Large intestine (tissue), 3 donors: Measurements from ENCODE around the gene TMC7. TPM values are rescaled to one million over a fixed set of nuclear protein-coding genes. Genes with fewer than 3 reads are reported as not detected.
A peak's percentile ranks its signal among the peaks of the same experiment; 100 is the strongest.
"Not testable (repeated sequence)": the region's sequence is repeated elsewhere in the genome, so short reads cannot be mapped to it uniquely, and the experiment has no call there.

Experiments
- DNase-seq, 2 donors: peaks; one replicate each; pipeline versions ENCODE4 v3.0.0 to v3.0.0-alpha.2; 2013
- H3K27ac ChIP-seq: one replicate; pipeline ENCODE4 v1.5.1; 2013; ENCODE audit warnings: low read length
- H3K27me3 ChIP-seq: 2 replicates; pipeline ENCODE4 v1.6.1; 2013; ENCODE audit warnings: low read length; ENCODE audit not compliant: control insufficient read depth, insufficient read depth
- H3K36me3 ChIP-seq: 2 replicates; pipeline ENCODE4 v1.6.1; 2013; ENCODE audit warnings: low read length; ENCODE audit not compliant: control insufficient read depth, insufficient read depth
- H3K4me1 ChIP-seq: one replicate; pipeline ENCODE4 v1.6.1; 2013; ENCODE audit warnings: low read length; ENCODE audit not compliant: control insufficient read depth, insufficient read depth
- H3K4me3 ChIP-seq: one replicate; pipeline ENCODE4 v1.5.1; 2013; ENCODE audit warnings: low read length
- H3K9me3 ChIP-seq: one replicate; pipeline ENCODE4 v1.6.1; 2013; ENCODE audit warnings: mild to moderate bottlenecking, low read depth, low read length, moderate library complexity; ENCODE audit not compliant: control insufficient read depth
- WGBS: methylation state at CpG from one replicate; pipeline ENCODE4 v1.1.5; 2013; ENCODE audit warnings: low lambda C conversion rate; ENCODE audit not compliant: insufficient coverage; 5-methylcytosine and 5-hydroxymethylcytosine counted together
- polyA plus RNA-seq: library from polyadenylated mRNA; unstranded; fragments of 120-200 nt; gene quantifications from one replicate; pipeline ENCODE4 v1.2.1, GENCODE V29; 2013

The TMC7 gene
- polyA plus RNA-seq, 1 donor: 7.7 TPM

GRCh38 chr16:18950469-18951185 is 33.1 kb upstream of the TMC7 start:
- no peak for DNase-seq
- WGBS: 100% methylated on average over 2 of the region's 11 CpGs
- no peak overlapping the region for H3K27ac ChIP-seq

GRCh38 chr16:18953547-18953946 is 30.2 kb upstream of the TMC7 start:
- Histone ChIP-seq H3K4me1 (no peaks in the 10 kb centered on the region), H3K27ac (no peak overlapping the region), H3K27me3 (no peaks in the 10 kb centered on the region), H3K4me3 (no peak overlapping the region), H3K36me3 (no peaks in the 10 kb centered on the region), H3K9me3 (no peaks in the 10 kb centered on the region)
- DNase-seq: no peak

More at GRCh38 chr16:18950469-18951185, 33.1 kb upstream of the TMC7 start:
- Histone ChIP-seq H3K27me3 (no peaks in the 10 kb centered on the region), H3K4me1 (no peaks in the 10 kb centered on the region), H3K36me3 (no peaks in the 10 kb centered on the region), H3K4me3 (no peak overlapping the region), H3K9me3 (no peaks in the 10 kb centered on the region)

- peak overlapping the region; percentile 6 for H3K4me3 ChIP-seq
- not testable (repeated sequence) for H3K36me3 ChIP-seq, H3K27me3 ChIP-seq, H3K4me1 ChIP-seq, H3K9me3 ChIP-seq, H3K27ac ChIP-seq, DNase-seq
- WGBS: 50% methylated on average over 2 of the region's 21 CpGs
Observed at GRCh38 chr16:18955874-18956580, 27.7 kb upstream of the TMC7 start.

DNA sequence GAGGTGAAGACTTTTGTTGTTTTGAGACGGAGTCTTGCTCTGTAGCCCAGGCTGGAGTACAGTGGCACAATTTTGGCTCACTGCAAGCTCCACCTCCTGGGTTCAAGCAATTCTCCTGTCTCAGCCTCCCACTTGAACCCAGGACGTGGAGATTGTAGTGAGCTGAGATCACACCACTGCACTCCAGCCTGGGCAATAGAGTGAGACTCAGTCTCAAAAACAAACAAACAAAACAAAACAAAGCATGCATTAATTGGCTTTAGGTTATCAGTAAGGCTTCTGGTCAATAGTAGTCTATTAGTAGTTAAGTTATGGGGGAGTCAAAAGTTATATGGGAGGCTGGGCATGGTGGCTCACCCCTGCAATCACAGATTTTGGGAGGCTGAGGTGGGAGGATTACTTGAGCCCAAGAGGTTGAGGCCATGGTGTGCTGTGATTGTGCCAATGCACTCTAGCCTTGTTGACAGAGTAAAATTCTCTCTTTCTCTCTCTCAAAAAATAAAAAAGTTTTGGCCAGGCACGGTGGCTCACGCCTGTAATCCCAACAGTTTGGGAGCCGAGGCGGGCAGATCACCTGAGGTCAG is 27.0 kb upstream of the TMC7 start:
- H3K4me3 ChIP-seq, H3K36me3 ChIP-seq, H3K9me3 ChIP-seq, H3K27ac ChIP-seq, H3K27me3 ChIP-seq, H3K4me1 ChIP-seq, DNase-seq: not testable (repeated sequence)
- no CpG with 5 or more reads among the region's 6 CpGs for WGBS

DNA sequence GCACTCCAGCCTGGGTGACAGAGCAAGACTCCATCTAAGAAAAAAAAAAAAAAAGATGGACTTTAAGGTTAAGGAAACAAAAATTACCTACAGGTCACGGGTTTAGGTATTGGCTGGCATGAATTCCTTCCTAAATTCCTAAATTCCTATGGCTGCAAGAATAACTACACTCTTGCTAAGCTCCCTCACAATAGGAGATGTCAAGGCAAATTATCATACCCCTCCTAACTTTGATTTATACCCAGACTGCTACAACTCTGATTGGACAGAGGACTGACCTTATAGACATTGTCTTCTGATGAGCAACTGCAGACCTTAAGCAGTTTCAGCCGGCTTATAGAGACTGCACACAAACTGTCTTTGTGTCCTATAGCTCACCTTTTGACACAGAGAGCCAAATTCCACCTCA is 25.1 kb upstream of the TMC7 start:
- no peak for DNase-seq
- Histone ChIP-seq H3K4me1 (no peaks in the 10 kb centered on the region), H3K9me3 (no peaks in the 10 kb centered on the region), H3K27ac (no peak overlapping the region), H3K36me3 (no peaks in the 10 kb centered on the region), H3K4me3 (no peak overlapping the region), H3K27me3 (no peaks in the 10 kb centered on the region)
- WGBS: 100% methylated on average over 1 of the region's 2 CpGs

DNA sequence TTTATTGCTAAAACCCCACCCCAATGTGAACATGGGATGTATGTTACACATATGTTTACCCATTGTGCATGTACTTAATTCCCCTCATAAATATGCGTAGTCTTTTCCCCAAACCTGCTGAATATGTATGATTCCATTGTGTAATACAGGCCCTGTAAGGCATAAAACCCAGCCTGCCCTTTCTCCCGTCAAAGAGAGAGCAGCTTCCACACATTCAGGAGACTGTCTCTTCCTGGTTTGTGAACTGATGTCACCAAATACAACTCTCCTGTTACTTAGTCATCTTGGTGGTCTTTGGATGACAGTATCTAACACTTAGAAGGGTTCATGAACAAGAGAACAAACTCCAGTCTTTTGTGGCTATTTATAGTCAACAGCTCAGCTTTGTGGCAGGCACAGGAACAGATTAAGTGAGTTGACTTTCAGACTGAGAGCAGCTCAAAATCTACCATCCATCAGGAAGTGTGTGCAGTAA is 24.7 kb upstream of the TMC7 start:
- H3K27me3 ChIP-seq: no peaks in the 10 kb centered on the region
- H3K27ac ChIP-seq: peak overlapping the region; percentile 35
- no peaks in the 10 kb centered on the region for H3K9me3 ChIP-seq
- no CpG with 5 or more reads among the region's 2 CpGs for WGBS
- H3K4me3 ChIP-seq: no peak overlapping the region
- peak; percentile 18 to 61 for DNase-seq
- H3K4me1 ChIP-seq: no peaks in the 10 kb centered on the region
- no peaks in the 10 kb centered on the region for H3K36me3 ChIP-seq

DNA sequence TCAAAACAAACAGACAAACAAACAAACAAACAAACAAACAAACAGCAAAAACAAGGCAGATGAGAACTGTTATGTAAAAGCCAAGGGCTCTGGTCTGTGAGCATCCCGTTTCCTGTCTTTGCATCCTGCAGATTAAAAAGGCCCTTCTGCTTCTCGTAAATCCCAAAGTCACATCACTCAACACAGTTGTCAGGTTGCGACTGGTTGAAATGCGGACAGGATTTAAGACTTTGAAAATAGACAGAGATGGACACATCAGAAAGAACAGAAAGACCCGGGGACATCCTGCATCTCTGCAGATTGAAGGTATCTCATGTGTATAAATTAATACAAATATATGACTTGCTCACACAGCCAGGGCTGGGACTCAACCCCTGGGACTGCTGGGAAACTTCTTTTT is 18.2 kb upstream of the TMC7 start:
- WGBS: no CpG with 5 or more reads among the region's 5 CpGs
- Histone ChIP-seq H3K4me3 (no peak overlapping the region), H3K4me1 (no peaks in the 10 kb centered on the region), H3K9me3 (no peaks in the 10 kb centered on the region), H3K36me3 (no peaks in the 10 kb centered on the region), H3K27me3 (no peaks in the 10 kb centered on the region), H3K27ac (no peak overlapping the region)
- no peak for DNase-seq

DNA sequence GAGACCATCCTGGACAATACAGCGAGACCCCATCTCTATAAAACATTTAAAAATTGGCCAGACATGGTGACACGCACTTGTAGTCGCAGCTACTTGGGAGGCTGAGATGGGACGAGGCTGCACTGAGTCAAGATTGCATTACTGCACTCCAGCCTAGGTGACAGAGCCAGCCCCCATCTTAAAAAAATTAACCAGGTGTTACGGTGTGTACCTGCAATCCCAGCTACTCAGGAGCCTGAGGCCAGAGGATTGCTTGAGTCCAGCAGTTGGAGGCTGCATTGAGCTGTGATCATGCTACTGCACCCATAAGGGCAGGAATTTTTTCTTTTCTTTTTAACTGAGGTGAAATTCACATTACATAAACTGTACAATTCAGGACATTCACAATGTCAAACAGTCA is 16.9 kb upstream of the TMC7 start:
- Histone ChIP-seq H3K9me3 (no peaks in the 10 kb centered on the region), H3K4me3 (no peak overlapping the region), H3K27ac (no peak overlapping the region), H3K4me1 (no peaks in the 10 kb centered on the region), H3K36me3 (no peaks in the 10 kb centered on the region), H3K27me3 (no peaks in the 10 kb centered on the region)
- no peak for DNase-seq
- WGBS: no CpG with 5 or more reads among the region's 5 CpGs

DNA sequence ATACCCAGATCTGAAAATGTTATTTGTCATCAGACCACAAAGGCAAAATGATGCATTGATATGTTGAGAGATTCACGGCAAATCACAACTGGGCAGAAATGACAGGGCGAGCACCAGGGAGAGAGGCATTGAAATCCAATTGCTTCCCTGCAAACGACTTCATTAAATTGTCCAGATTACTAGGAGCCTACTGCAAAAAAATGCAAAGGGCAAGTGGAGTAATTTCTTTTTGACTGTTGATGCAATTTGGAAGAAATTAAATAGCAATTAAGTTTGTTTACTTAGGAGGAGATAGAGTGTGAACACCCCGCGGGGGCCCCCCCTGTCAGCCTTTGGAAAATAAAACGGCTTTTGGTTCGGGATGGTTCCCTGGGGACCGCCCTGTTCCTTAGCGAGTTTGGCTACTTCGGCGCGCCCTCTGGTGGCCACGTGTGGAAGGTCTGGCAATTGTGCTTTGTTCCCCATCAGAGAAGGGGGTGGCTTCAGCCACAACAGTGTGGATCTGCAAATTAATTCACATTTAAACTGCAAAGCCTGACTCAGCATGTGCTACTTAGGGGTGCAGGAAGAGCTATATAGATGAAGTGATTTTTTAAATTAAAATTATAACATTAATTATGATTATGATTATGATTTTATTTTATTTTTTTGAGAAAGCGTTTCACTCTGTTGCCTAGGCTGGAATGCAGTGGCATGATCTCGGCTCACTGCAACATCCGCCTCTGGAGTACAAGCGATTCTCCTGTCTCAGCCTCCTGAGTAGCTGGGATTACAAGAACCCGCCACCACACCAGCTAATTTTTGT is 14.5 kb upstream of the TMC7 start:
- H3K27me3 ChIP-seq: no peaks in the 10 kb centered on the region
- DNase-seq: peak; percentile 58 to 61
- H3K4me3 ChIP-seq: peak overlapping the region; percentile 16
- H3K4me1 ChIP-seq: no peaks in the 10 kb centered on the region
- no peaks in the 10 kb centered on the region for H3K9me3 ChIP-seq
- no peak overlapping the region for H3K27ac ChIP-seq
- no peaks in the 10 kb centered on the region for H3K36me3 ChIP-seq
- WGBS: 100% methylated on average over 2 of the region's 18 CpGs

DNA sequence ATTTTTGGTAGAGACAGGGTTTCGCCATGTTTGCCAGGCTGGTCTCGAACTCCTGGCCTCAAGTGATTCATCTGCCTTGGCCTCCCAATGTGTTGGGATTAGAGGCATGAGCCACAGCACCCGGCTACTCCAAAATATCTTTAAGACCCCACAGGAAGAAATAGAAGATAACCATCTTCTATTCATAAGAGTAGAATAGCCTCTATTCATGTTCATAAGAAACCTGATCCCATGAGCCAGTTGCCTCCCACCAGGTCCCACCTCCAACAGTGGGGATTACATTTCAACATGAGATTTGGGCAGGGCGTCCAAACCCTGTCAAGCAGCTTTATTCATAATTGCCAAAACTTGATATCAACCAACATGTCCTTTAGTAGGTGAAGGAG is 13.9 kb upstream of the TMC7 start:
- Histone ChIP-seq H3K9me3 (no peaks in the 10 kb centered on the region), H3K36me3 (no peaks in the 10 kb centered on the region), H3K4me1 (no peaks in the 10 kb centered on the region), H3K27ac (no peak overlapping the region), H3K27me3 (no peaks in the 10 kb centered on the region), H3K4me3 (no peak overlapping the region)
- no CpG with 5 or more reads among the region's 4 CpGs for WGBS
- no peak for DNase-seq
